Activated CD4-positive, alpha-beta T cell treated with anti-CD3 and anti-CD28 coated beads, Interleukin-2, amount 50 U/mL, for 24 hours (primary cell): ENCODE results near the gene PLPP7.
"Not testable (repeated sequence)": the region's sequence is repeated elsewhere in the genome, so short reads cannot be mapped to it uniquely, and the experiment has no call there.

ENCODE experiments used
- DNase-seq, 2 donors: peaks; one replicate each; pipeline ENCODE4 v3.0.0-alpha.2; 2020; ENCODE audit warnings: low read depth in 1 of 2, low spot score in 1 of 2

Gene PLPP7

GRCh38 chr9:131289301-131290035, at the start of gene PLPP7:
Gene PLPP7, plus strand, starts transcription at chr9:131289723. Its CDS starts 275 bp downstream, at chr9:131289998.
- DNase-seq = no peak

GRCh38 chr9:131240047-131240921, 49.2 kb upstream of the PLPP7 start:
- no peak for DNase-seq

GRCh38 chr9:131244331-131244730, 45.2 kb upstream of the PLPP7 start:
- DNase-seq = not testable (repeated sequence)

GRCh38 chr9:131246618-131247017, 42.9 kb upstream of the PLPP7 start:
- DNase-seq = no peak

GRCh38 chr9:131252120-131252519, 37.4 kb upstream of the PLPP7 start:
- no peak for DNase-seq

- DNase-seq = no peak
Measured at GRCh38 chr9:131253891-131254491, 35.5 kb upstream of the PLPP7 start.

GRCh38 chr9:131254626-131255025, 34.9 kb upstream of the PLPP7 start:
- DNase-seq = no peak

- DNase-seq = no peak
Measured at GRCh38 chr9:131255676-131256197, 33.8 kb upstream of the PLPP7 start.

- DNase-seq = no peak
Measured at GRCh38 chr9:131257266-131258025, 32.1 kb upstream of the PLPP7 start.

GRCh38 chr9:131258186-131258585, 31.3 kb upstream of the PLPP7 start:
- no peak for DNase-seq

- no peak for DNase-seq
Measured at GRCh38 chr9:131258698-131259431, 30.7 kb upstream of the PLPP7 start.

- no peak for DNase-seq
Measured at GRCh38 chr9:131259432-131259898, 30.1 kb upstream of the PLPP7 start.

GRCh38 chr9:131259916-131260597, 29.5 kb upstream of the PLPP7 start:
- no peak for DNase-seq

- DNase-seq = no peak
Measured at GRCh38 chr9:131260751-131261452, 28.6 kb upstream of the PLPP7 start.

- DNase-seq = no peak
Measured at GRCh38 chr9:131262327-131263032, 27.0 kb upstream of the PLPP7 start.

- not testable (repeated sequence) for DNase-seq
Measured at GRCh38 chr9:131263033-131263343, 26.5 kb upstream of the PLPP7 start.

GRCh38 chr9:131263701-131264100, 25.8 kb upstream of the PLPP7 start:
- DNase-seq = no peak

- DNase-seq = no peak
Measured at GRCh38 chr9:131264231-131264630, 25.3 kb upstream of the PLPP7 start.
